Embryonic facial prominence (tissue), 1 donor: ENCODE results near the gene ID2.

Experiments used
- DNase-seq: peaks from one replicate; pipeline ENCODE4 v3.0.0-alpha.2; 2016; ENCODE audit errors: extremely low spot score

ID2 gene

DNA sequence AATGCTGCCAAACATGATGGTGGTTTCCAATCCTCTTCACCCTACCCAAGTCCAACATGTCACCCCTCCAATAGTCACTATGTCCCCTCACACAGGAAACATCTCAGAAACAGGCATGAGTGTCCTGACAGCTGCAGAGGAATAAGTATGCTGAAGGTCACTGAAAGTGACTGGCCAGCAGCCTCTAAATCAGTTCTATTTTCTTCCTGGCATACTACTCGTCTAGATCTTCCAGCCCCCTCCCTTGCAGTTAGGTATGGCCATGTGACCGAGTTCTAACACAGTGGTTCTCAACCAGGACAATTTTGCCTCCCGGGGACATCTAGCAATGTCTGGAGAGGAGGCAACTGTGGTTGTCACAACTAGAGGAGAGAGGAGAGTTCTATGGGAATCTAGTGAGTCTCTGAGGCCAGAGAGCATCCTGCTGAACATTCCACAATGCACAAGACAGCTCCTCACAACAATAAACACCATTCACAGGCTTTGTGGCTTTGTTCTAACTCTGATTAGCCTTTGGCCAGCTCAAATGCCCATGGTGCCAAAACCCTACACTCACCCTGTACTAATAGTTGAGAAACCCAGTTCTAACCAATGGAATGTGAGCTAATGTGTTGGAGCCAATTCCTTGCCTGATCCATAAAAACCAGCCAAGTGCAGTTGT, 12.6 kb upstream of the ID2 start:
- DNase-seq = no peak

DNA sequence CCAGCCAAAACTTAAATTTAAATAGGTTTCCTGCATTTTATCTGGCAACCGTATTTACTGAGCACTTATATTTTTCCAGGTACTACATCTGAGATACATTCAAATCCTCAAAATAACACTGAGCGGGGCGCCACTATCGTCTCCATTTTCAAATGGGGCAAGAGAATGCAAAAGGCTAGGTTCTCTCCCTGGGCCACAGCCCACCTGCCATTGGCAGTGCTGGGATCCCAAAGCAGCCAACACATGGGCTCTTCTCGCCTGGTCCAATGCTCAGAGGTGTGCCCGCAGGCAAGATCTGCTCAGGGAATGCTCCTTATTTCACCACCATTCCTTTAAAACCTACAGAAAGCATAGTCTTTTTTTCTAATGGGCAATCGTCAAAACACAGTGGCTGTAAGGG, 11.3 kb upstream of the ID2 start:
- DNase-seq = no peak

DNA sequence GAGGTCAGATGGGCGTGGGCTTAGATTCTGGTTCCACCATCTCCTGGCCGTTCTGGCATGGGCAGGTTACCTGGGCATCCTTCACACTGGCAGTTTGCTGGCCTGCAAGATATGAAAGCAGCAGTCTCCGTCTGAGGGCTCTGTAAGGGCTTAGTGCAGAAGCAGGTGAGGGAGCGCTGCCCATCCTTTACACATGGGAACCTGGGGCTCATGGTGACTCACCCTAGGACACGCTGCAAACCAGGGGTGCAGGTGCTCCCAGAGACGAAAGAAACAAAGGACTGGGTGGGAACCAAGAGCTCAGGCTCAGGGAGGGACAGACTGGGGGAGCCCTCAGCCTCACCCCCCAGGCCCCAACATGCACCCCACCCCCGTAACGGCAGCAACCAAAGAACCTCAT, 10.7 kb upstream of the ID2 start:
- DNase-seq = no peak

DNA sequence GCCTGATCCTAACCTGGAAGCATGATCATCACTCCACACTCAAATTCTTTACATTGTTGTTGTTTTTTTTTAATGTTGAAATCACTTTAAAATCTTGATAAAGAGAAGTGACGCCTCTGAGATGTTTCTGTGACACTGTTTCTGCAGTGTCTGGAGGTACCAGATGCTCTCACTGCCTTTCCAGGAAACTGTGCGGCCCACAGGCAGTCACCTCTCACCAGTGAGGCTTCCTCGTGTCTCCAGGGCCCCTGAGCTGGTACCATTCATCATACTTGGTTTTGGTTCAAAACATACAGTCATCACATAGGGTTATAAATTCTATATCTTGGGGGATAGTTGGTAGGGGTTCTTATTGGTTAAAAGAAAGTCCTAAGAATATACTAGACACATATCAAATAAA, 10.1 kb upstream of the ID2 start:
- no peak for DNase-seq

DNA sequence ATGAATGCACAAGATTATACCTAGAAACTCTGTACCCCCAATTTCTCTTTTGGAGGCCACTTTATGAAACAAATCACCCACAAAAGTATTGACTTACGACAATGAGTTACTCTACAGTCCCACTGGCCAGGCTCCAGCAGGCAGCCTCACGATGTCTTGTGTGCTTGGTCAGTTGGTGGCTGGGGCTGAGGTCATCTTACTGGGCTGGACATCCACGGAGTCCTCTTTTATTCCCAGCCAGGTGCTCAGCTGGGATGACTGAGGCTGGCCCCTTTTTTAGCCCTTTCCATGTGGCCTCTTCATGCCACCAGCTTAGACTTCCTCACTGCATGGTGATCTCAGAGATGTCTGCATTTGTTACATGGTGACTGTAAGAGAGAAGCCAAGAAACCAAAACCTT, 8.9 kb upstream of the ID2 start:
- no peak for DNase-seq

DNA sequence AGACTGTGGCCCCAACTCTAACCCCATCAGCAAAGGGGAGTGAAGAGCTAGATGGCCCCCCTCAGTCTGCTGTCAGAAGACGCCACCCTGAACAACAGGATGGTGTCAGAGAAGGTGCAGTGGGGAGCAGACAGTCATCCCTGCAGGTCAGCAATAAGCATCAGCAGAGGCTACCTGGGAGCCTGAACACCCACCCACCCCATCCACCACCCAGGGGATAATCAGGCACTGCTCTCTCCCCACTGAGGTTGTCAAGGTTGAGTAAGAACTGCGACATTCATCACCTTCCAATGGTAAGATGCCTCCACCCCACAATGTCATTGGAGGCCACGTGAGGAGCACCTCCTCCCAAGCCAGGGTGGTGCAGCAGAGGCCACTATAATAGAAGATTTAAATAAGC, 8.5 kb upstream of the ID2 start:
- DNase-seq = no peak

DNA sequence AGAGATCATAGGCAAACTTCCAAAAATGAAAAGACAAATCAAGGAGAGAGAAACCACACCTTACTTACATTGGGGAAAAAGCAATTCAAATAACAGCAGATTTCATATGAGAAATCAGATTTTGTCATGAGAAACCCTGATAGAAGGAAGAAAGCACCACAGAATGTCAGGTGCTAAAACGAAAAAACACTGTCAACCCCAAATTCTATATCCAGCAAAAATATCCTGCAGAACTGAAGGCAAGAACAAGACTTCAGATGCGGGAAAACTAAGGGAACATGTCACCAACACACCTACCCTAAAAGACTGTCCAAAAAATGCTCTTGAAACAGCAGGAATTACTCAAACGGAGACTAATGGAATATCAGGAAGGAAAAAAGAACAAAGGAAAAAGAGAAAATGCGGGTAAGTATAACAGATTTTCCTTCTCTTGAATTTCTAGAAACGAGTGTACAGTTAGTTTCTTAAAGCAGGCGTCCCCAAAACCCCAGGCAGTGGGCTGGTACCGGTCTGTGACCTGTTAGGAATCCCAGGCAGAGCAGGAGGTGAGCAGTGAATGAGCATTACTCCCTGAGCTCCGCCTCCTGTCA, 7.3 kb upstream of the ID2 start:
- no peak for DNase-seq

DNA sequence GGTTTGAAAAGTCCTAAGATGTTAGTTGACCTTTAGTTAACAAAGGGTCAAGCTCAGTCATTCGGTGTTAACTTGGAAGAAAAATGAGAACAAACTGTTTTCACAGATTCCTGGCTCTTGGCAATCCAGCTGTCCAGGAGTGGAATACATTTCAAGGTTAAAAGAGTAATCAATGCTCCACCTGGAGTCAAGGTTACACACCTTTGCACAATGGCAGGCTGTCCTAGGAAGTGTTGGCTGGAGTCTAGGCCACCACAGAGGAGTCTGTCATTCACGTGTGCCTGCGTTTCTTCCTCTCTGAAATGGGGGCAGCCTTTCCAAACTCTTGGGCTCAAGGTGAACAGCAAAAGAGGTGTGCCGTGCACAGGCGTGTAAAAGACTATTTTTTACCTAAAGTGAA, 6.3 kb upstream of the ID2 start:
- DNase-seq = no peak

DNA sequence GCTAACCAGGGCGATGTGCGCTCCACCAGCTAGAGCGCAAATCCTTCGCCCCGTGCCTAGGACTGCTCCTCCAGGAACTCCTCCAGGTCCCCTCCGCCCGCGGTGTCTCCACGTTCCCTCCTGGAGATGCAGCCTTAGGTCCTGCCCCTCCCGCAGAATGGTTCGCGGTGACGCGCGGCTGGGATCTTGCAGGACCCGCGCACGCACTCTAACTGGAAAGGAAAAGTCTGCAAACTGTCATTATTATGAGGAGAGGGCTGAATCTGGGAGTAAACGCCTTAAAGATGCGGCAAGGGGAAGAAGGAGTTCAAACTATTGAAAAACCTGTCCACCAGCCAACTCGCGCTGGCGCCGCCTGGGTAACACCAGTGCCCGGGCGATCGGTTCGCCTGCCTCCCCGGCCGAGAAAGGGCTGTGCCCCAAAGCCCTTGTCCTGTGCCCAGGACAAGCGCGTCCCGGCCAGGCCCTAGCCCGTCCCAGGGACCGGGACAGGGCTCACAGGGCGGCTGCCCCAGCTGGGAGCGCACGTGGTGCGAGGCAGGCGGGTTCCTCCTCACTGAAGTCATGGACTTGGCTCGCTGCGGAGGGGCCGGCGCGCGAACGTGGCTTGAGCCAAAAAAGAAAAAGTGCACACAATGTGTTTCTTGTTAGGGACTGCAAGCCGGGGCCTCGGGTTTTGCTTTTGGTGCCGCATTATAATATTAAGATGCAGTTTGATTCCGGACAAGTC, 5.5 kb upstream of the ID2 start:
- DNase-seq = peak; percentile 72

DNA sequence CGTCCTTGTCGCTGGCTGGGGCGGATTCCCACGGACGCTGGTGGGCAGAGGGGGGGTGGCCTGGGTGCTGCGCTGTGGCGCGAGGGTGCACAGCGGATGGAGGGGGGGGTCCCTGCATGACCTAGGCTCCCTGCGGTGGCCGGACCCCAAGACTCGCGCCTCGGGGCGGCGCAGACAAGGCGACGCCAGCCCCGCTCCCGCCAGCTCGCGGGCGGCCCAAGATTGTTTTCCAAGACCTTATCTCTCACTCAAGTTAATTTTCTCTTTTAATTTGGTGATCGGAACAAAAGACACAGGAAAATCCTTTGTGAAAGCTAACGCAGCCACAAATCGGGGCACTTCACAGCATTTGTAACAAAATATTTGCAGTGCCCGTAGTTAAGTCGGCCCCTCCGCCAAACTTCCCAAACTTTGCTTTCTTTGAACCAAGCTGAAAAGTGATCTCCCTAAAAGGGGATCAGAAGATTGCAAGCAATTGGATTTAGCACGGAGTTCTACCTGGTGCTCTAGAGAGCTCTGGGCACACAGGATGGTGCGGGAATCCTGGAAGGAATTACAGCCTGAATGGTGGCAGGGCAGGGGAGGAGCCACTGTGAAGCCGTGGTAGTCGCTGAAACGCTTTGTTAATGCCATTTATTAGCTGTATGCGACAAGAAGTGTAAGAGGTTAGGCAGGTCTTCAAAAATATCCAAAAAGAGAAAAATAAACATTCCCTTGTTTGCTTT, 4.8 kb upstream of the ID2 start:
- DNase-seq = peak; percentile 46

DNA sequence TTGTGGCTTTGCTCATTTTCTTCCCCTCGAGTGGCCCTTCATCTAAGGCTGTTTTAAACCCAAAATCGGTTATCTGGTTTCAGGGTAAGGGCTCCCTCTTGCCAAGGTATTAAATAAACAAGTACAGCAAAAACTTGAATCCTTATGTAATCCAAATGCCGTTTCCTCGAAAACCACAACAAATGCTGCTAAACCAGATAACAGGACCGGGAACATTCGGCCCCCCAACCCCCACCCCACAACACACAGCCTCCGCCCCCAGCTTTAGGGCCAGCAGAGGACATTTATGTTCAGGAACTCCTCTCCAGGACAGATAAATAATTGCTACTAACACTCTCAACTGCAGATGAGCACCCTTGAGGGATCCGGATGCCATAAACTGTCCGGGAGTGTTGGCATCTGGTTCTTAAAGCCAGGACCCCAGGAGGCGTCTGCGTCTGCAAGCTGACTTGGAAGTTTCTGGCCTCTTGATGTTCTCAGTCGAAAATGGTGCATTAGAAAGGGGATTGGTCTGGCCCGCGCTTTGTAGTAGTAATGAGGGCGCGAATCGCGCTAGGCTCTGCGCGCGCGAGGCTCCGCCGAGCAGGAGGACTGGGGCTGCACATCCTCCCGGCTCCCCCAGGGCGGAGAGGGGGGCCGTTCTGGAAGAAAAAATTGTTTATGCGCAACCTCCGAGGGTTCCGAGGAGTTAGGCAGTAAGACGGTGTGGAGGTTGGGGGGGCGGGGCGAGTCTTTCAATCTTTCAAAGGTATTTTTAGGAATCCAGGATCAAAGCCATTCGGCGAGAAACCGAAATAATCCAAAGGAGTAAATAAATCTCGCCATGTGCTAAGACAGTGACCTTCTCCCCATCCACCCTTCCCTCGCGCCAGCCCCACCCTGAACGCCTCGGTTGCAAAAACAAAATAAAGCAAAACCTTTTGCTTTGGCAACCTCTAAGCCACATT, 3.9 kb upstream of the ID2 start:
- peak; percentile 87 for DNase-seq

DNA sequence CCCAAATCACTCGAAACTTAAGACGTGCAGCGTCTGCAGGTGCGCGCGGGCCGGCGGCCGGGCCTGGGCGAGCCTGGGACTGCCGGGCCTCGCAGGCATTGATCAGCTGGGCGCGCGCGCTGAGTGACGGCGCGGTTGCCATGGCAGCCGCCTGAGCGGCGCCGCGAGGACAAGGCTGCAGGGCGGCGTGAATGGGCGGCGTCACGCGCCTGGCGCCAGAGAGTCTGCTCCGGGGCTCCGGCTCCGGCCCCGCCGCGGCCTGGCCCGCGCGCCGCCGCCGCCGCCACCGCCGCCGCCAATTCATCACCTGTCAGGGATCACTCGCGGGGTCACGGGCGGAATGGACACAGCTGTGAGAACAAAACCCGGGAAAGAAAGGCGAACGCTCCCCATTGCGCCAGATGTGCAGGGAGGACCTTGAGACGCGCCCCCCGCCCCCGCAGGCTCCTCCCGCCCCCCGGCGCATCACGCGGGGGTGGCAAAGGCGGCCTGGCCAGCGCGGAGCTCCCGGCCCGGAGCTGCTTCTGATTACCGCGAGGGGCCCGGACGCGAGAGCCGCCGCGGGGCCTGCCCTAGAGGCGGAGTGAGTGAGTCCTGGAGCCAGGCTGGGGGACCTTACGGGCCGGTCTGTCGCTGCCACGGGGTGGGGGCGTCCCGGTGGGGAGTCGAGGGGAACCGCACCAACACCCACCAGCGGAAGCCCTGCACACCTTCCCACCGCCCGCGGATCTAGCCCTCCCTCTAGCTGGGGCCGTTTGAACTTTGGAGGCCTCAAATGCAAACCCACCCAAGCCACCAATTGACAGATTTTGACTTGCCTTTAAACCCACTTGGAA, 2.9 kb upstream of the ID2 start:
- peak; percentile 89 for DNase-seq

DNA sequence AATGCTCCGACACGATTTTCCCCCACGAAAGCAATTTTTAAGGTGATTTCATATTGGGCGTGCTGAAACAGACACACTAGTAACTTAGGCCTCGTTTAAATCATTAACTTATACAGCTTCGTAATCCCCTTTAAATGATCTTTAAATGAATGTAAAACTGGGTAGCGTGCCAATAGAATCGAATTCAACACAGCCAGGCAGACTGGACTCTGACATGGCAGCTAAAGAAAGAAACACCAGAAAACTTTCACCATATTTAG, 2.4 kb upstream of the ID2 start:
- no peak for DNase-seq

DNA sequence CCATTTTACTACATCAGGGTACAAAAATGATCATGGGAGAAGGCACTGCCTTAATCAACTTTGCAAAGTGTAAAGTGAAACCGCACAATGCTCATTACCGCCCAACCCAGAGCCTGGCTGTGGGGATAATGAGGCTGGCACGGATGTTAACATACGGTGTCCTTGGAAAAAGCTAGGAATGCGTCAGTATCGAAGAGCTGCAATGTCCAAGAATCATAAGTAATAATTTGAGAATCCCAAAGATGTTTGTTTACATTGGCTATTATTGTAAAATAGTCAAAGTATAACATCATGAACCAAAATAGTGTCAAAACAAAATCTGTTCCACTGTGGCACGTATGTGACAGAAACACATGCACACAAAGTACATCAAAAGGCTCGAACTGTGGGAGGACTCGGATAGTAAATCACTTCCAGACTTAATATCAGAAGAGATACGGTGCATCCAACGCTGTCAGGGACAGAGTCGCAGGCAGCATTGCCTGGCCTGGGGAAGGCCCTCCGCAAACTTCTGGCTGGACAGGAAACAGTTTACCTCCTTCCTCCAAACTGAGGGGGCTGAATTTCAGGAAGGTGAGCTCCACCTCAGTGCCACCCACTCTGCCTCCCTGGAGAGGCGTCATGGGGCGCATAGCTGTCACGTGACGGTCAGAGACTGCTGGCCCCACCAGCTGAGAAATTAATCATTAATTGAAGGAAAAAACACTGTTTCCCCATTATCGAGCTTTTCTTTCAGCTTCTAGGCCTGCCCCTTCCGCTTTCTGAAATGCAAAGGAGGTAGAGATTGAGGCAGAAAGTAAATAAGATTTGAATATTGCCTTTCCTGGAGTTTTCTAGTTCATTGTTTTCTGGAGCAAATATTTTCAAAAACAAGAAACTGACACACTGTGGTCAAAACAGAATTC, 1.8 kb upstream of the ID2 start:
- DNase-seq = no peak

DNA sequence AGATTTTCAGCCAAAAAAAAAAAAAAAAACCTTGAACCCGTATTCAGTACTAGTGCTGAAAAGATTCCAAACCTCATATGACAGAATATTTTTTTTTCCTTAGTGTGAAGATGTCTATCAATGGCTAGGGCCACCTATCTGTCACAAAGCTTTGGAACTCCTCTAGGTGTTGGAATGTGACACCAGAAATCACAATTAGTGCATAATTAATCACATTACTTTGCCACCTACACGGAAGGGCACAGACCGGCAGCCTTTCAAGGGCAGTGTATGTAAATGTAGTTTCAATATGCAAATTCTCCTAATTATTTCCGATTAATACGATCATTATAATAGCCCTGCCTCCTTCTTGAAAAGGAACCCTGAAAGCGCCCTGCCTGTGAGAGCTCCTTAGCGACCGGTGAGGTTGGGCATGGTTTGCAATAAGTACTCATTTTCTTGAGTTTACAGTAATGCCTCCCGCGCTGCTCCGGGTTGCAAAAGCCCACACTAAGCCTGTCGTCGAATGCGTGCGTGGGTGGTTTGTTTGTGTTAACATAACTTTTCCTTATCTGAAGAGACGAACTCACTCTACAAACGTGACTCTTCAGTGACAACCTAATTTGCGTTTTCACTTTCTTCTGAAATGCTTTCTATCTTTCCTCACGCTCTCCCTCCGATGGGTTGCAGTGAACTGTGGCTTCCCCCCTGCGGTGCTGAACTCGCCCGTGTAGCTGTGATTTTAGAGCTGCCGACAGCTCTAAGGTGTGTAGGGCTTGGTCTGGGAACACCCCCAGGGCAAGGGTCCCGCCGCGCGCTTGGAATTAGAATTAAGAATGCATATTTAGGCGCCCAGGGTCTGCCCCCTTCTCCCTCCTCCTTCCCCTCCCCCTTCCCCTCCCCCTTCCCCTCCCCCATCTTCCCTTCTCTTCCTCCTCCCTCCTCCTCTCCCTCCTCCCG, 765 bp upstream of the ID2 start:
- peak; percentile 47 for DNase-seq

DNA sequence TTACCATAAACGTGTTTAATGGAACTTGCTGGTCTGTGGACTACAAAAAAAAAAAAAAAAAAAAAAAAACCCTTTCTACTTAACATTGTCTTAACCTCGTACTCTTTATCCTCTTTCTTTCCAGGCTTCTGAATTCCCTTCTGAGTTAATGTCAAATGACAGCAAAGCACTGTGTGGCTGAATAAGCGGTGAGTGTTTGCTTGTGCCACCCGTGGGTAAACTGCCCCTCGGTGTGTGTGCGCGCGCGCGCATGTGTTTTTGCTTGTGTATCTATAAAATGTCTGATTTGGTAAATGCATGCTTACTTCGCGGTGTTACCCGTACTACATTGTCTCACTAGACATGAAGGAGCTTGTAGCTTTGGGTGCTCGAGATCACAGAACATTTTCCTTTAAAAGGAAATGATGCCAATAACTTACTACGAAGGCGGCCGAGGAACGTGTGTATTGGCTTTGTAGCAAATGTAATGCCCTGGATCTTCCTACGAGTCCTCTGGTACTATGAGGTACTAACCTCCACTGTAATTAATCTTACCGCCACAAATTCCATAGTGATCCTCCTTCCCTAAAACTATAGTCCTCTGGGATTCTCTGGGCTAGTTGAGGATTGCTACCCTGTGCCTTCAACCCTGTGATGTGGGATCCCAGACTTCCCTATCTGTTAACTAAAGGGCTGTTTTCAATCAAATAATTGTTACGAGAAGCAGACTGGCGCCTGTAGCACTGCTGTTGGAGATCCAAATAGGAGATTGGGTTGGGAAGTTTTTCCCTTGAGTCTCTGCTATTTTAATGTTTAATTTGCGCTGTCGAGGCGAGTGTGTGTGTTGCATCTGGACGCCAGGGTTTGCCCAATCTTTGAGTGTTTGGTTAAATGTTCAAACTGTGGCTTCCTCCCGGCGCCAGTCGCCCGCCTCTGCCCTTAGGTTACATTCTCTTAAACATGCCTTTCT, 1.1 kb downstream of the ID2 start:
- DNase-seq = peak; percentile 43

DNA sequence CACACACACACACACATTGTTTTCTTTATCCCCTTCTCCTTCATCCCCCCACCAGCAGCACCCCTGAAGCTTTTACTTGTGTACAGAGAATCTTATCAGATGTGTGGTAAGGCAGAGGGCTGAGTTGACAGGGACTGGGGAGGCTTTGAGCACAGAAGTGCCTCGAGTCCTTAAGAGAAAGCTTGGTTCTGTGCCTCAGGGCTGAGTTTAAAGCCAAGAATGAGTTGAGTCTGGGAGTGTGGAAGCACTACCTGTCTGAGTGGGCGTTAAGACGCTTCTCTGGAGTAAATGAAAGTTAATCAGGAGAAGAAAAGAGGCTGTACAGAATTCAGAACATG, 2.7 kb downstream of the ID2 start:
- no peak for DNase-seq
